ENCODE measurements around the gene COL8A1. TPM values are rescaled to one million over a fixed set of nuclear protein-coding genes. Genes with fewer than 3 reads are reported as not detected.

COL8A1 gene
- total RNA-seq = 10 to 100 TPM; 10.1 to 14.1 (median 11.5) TPM

- TF ChIP-seq CTCF (IDR thresholded peaks at IDR 0.05; ENCODE audit: low read depth) = no peak
Measured at GRCh38 chr3:99638167-99638948, at the start of gene COL8A1. Gene COL8A1, plus strand, starts transcription at chr3:99638594. Its CDS starts 152,089 bp downstream, at chr3:99790683.

- TF ChIP-seq CTCF (IDR thresholded peaks at IDR 0.05; ENCODE audit: low read depth) = no peak
Measured at GRCh38 chr3:99599894-99600293, 38.5 kb upstream of the COL8A1 start.

- no peak for TF ChIP-seq CTCF (IDR thresholded peaks at IDR 0.05; ENCODE audit: low read depth)
Measured at GRCh38 chr3:99601515-99601914, 36.9 kb upstream of the COL8A1 start.

GRCh38 chr3:99602183-99602582 lies 36.2 kb upstream of the COL8A1 start:
- no peak for TF ChIP-seq CTCF (IDR thresholded peaks at IDR 0.05; ENCODE audit: low read depth)

- TF ChIP-seq CTCF (IDR thresholded peaks at IDR 0.05; ENCODE audit: low read depth) = no peak
Measured at GRCh38 chr3:99607151-99607550, 31.2 kb upstream of the COL8A1 start.

- no peak for TF ChIP-seq CTCF (IDR thresholded peaks at IDR 0.05; ENCODE audit: low read depth)
Measured at GRCh38 chr3:99614768-99615167, 23.6 kb upstream of the COL8A1 start.

GRCh38 chr3:99620077-99620767 lies 18.2 kb upstream of the COL8A1 start:
- TF ChIP-seq CTCF (IDR thresholded peaks at IDR 0.05; ENCODE audit: low read depth) = no peak

Data from subcutaneous adipose tissue (tissue), 4 donors.